SK-N-SH (cell line): ENCODE results near the gene PRR18. TPM values are rescaled to one million over a fixed set of nuclear protein-coding genes. Genes with fewer than 3 reads are reported as not detected.
A peak's percentile ranks its signal among the peaks of the same experiment; 100 is the strongest.

ENCODE experiments used
- CTCF ChIA-PET: fragments of 300-600, 350-600 bp; formaldehyde crosslinking; extraction: SDS; loops from one replicate; lab custom pipeline; 2021; lab: Yijun Ruan, JAX
- POLR2A ChIA-PET: fragments of 350-600 bp; sonication (Branson Sonifier 250); formaldehyde crosslinking; extraction: SDS; loops from one replicate; lab custom pipeline; 2020; ENCODE audit warnings: antibody characterized with exemption, inconsistent platforms; lab: Yijun Ruan, JAX
- DNase-seq: peaks from one replicate; pipeline ENCODE4 v3.0.0; 2012
- H2AFZ ChIP-seq: fragments of 200-600 bp; sonication (generic); 2 replicates; pipeline ENCODE4 v1.8.1; 2016; ENCODE audit warnings: antibody characterized with exemption, mild to moderate bottlenecking, low read depth
- H3F3A ChIP-seq: fragments of 200-600 bp; sonication (generic); replicated peaks from 2 replicates; pipeline ENCODE3; 2016; ENCODE audit warnings: antibody characterized with exemption, mild to moderate bottlenecking; ENCODE audit not compliant: insufficient read depth
- H3K27ac ChIP-seq, 2 experiments: fragments of 200-500 bp in 1 of 2; fragments of 200-600 bp in 1 of 2; sonication (Bioruptor generic) in 1 of 2; sonication (generic), shearing (Covaris generic) in 1 of 2; 2 replicates each; pipeline versions ENCODE4 v1.5.1 to v1.6.1; 2014 to 2016; ENCODE audit warnings: low read depth in 2 of 2, inconsistent platforms in 1 of 2, low read length in 1 of 2, mild to moderate bottlenecking in 1 of 2, mixed read lengths in 1 of 2
- H3K27me3 ChIP-seq: fragments of 200-600 bp; sonication (generic), shearing (Covaris generic); 2 replicates; pipeline ENCODE4 v1.6.1; 2016; ENCODE audit warnings: mixed run types; ENCODE audit not compliant: insufficient read depth
- H3K36me3 ChIP-seq, 2 experiments: fragments of 200-500 bp in 1 of 2; fragments of 200-600 bp in 1 of 2; sonication (Bioruptor generic) in 1 of 2; sonication (generic) in 1 of 2; replicated peaks in 1 of 2; 2 replicates each; pipeline versions ENCODE3 to v1.5.1; 2014 to 2016; ENCODE audit warnings: low read length in 1 of 2, mild to moderate bottlenecking in 1 of 2; ENCODE audit not compliant: insufficient read depth in 2 of 2, control insufficient read depth in 1 of 2
- H3K4me1 ChIP-seq, 2 experiments: fragments of 200-500 bp in 1 of 2; fragments of 200-600 bp in 1 of 2; sonication (Bioruptor generic) in 1 of 2; sonication (generic), shearing (Covaris generic) in 1 of 2; 2 replicates each; pipeline versions ENCODE4 v1.5.1 to v1.6.1; 2014 to 2016; ENCODE audit warnings: low read depth in 1 of 2, low read length in 1 of 2, mixed run types in 1 of 2; ENCODE audit not compliant: insufficient read depth in 2 of 2, control insufficient read depth in 1 of 2
- H3K4me2 ChIP-seq: fragments of 200-600 bp; sonication (generic), shearing (Covaris generic); 2 replicates; pipeline ENCODE4 v1.6.1; 2017; ENCODE audit warnings: mixed run types
- H3K4me3 ChIP-seq, 2 experiments: fragments of 200-500 bp in 1 of 2; fragments of 200-600 bp in 1 of 2; sonication (Bioruptor generic) in 1 of 2; sonication (generic), shearing (Covaris generic) in 1 of 2; 2 replicates each; pipeline versions ENCODE4 v1.5.1 to v1.8.1; 2014 to 2016; ENCODE audit warnings: low read depth in 2 of 2, inconsistent platforms in 1 of 2, low read length in 1 of 2, mild to moderate bottlenecking in 1 of 2, mixed read lengths in 1 of 2, moderate library complexity in 1 of 2
- H3K79me2 ChIP-seq: fragments of 200-600 bp; sonication (generic); 2 replicates; pipeline ENCODE4 v1.8.1; 2017; ENCODE audit warnings: mild to moderate bottlenecking; ENCODE audit not compliant: insufficient read depth
- H3K9ac ChIP-seq: fragments of 200-600 bp; sonication (generic); 2 replicates; pipeline ENCODE4 v1.6.1; 2017; ENCODE audit warnings: mixed run types
- H3K9me2 ChIP-seq: fragments of 200-600 bp; sonication (generic); 2 replicates; pipeline ENCODE4 v1.6.1; 2017; ENCODE audit warnings: mixed run types
- H3K9me3 ChIP-seq: fragments of 200-600 bp; sonication (generic); 2 replicates; pipeline ENCODE4 v1.6.1; 2017; ENCODE audit warnings: mixed run types, mild to moderate bottlenecking, moderate library complexity
- H4K20me1 ChIP-seq: fragments of 200-600 bp; sonication (generic); 2 replicates; pipeline ENCODE4 v1.6.1; 2017; ENCODE audit warnings: mild to moderate bottlenecking, mixed run types; ENCODE audit not compliant: insufficient read depth
- CHD2 ChIP-seq: fragments of 150-350 bp; IDR thresholded peaks from 2 replicates; pipeline ENCODE4 v1.6.1; 2018; ENCODE audit warnings: low read length; ENCODE audit not compliant: partially characterized antibody
- CTCF ChIP-seq: fragments of 200-600 bp; sonication (generic); IDR thresholded peaks from 2 replicates; pipeline ENCODE4 v1.6.1; 2017; ENCODE audit warnings: antibody characterized with exemption, mild to moderate bottlenecking, moderate library complexity
- FOXJ3 ChIP-seq: sonication (generic); formaldehyde crosslinking; IDR thresholded peaks from 2 replicates; pipeline ENCODE4 v1.5.1; 2020; ENCODE audit warnings: mild to moderate bottlenecking, missing genetic modification reagents
- GABPA ChIP-seq: IDR thresholded peaks from 2 replicates; pipeline ENCODE4 v1.4.0; 2012; ENCODE audit warnings: low read depth, mild to moderate bottlenecking
- GATA2 ChIP-seq: sonication (generic); formaldehyde crosslinking; IDR thresholded peaks from 2 replicates; pipeline ENCODE4 v1.5.0; 2020; ENCODE audit warnings: mild to moderate bottlenecking, missing genetic modification reagents
- IRF3 ChIP-seq: fragments of 150-350 bp; IDR thresholded peaks from 2 replicates; pipeline ENCODE4 v1.6.1; 2016; ENCODE audit warnings: mild to moderate bottlenecking, low read depth, low read length
- JUND ChIP-seq: IDR thresholded peaks from 2 replicates; pipeline ENCODE4 v1.4.0; 2012
- MAX ChIP-seq: IDR thresholded peaks from 2 replicates; pipeline ENCODE4 v1.4.0; 2012; ENCODE audit warnings: low read depth
- MEF2A ChIP-seq: IDR thresholded peaks from 2 replicates; pipeline ENCODE4 v1.4.0; 2012; ENCODE audit warnings: low read depth, borderline replicate concordance
- MXI1 ChIP-seq: IDR thresholded peaks from 2 replicates; pipeline ENCODE4 v1.6.1; 2012; ENCODE audit warnings: mild to moderate bottlenecking, low read depth, low read length, improper control_type of control experiment
- PBX3 ChIP-seq: IDR thresholded peaks from 2 replicates; pipeline ENCODE4; 2012
- RAD21 ChIP-seq: IDR thresholded peaks from 2 replicates; pipeline ENCODE4 v1.6.1; 2012; ENCODE audit warnings: mild to moderate bottlenecking, low read length
- SMC3 ChIP-seq: IDR thresholded peaks from 2 replicates; pipeline ENCODE4 v1.6.1; 2012; ENCODE audit warnings: low read depth, low read length, improper control_type of control experiment
- YY1 ChIP-seq: IDR thresholded peaks from 2 replicates; pipeline ENCODE4 v1.4.0; 2012; ENCODE audit warnings: low read depth, mild to moderate bottlenecking
- WGBS: methylation state at CpG from one replicate; pipeline ENCODE4 v1.1.6; 2017; ENCODE audit warnings: low lambda C conversion rate; 5-methylcytosine and 5-hydroxymethylcytosine counted together
- polyA plus RNA-seq, 3 experiments: library from polyadenylated mRNA; depleted of rRNA; stranded (reverse); fragments of >200 nt; gene quantifications; 2 replicates each; pipeline ENCODE4 v1.2.3, GENCODE V29; 2012

The PRR18 gene
- polyA plus RNA-seq, 1 of the 3 experiments (the other 2 are of a cell fraction): 0.02 TPM

GRCh38 chr6:166275714-166276166 is 32.5 kb downstream of the PRR18 start:
- Histone ChIP-seq H3K4me2 (no peak overlapping the region), H3K9me3 (no peaks in the 10 kb centered on the region), H3K27ac (no peak overlapping the region), H3K9ac (no peak overlapping the region), H3K79me2 (no peaks in the 10 kb centered on the region), H3K36me3 (no peaks in the 10 kb centered on the region), H3K4me1 (no peaks in the 10 kb centered on the region; a peak in 1 of 4 replicates), H4K20me1 (no peaks in the 10 kb centered on the region), H3K27me3 (peaks cover 14% of the 10 kb centered on the region; the same call in 1 of the 2 replicates), H2AFZ (no peak overlapping the region), H3F3A (no peaks in the 10 kb centered on the region), H3K9me2 (no peaks in the 10 kb centered on the region), H3K4me3 (no peak overlapping the region; a peak in 1 of 4 replicates)
- POLR2A ChIA-PET: no interaction called here
- TF ChIP-seq CTCF: peak; percentile 98
- TF ChIP-seq SMC3: peak; percentile 80
- peak; percentile 60; the same call in 1 of the 2 replicates for TF ChIP-seq MXI1
- TF ChIP-seq RAD21: peak; percentile 92
- no peak for TF ChIP-seq IRF3
- WGBS: 0% methylated on average over 4 of the region's 21 CpGs
- DNase-seq: peak; percentile 88
- CTCF ChIA-PET: interaction anchor here (0.5 to 4.6 kb wide), 43 partner anchors 9 to 866 kb away, joined by 3 to 42 read pairs (median 4); no protein-coding TSS in a partner anchor

- Histone ChIP-seq H4K20me1 (no peaks in the 10 kb centered on the region), H3K4me1 (no peaks in the 10 kb centered on the region; a peak in 1 of 4 replicates), H3K36me3 (no peaks in the 10 kb centered on the region), H3K27me3 (peaks cover 8% of the 10 kb centered on the region; the same call in 1 of the 2 replicates), H3K9me3 (no peaks in the 10 kb centered on the region), H3K9me2 (no peaks in the 10 kb centered on the region), H3K79me2 (no peaks in the 10 kb centered on the region), H3K4me2 (no peak overlapping the region), H3K27ac (no peak overlapping the region), H2AFZ (no peak overlapping the region), H3K9ac (no peak overlapping the region), H3F3A (no peaks in the 10 kb centered on the region), H3K4me3 (no peak overlapping the region)
- ChIA-PET POLR2A (no interaction called here), CTCF (interaction anchor here (0.6 to 4.6 kb wide), 6 partner anchors 103 to 500 kb away, joined by 3 to 42 read pairs (median 6); no protein-coding TSS in a partner anchor)
- WGBS: 45% methylated on average over 8 of the region's 13 CpGs
- DNase-seq: no peak
- no peak for TF ChIP-seq SMC3
- no peak for TF ChIP-seq PBX3
- no peak for TF ChIP-seq CTCF
- TF ChIP-seq FOXJ3 (CRISPR knock-in tag): no peak
- TF ChIP-seq GATA2: no peak
- TF ChIP-seq MEF2A: no peak
- TF ChIP-seq GABPA: no peak
- no peak for TF ChIP-seq CHD2
- no peak for TF ChIP-seq JUND
- TF ChIP-seq IRF3: no peak
- no peak for TF ChIP-seq MAX
- TF ChIP-seq YY1: no peak
Observed at GRCh38 chr6:166274739-166275370, 33.3 kb downstream of the PRR18 start.
